Activated naive CD4-positive, alpha-beta T cell treated with anti-CD3 and anti-CD28 coated beads, Interleukin-2, amount 10 ng/mL, durations not matched to agents 7 days and 5 days (primary cell): Measurements from ENCODE around the gene ZNF816.
"Not testable (repeated sequence)": the region's sequence is repeated elsewhere in the genome, so short reads cannot be mapped to it uniquely, and the experiment has no call there.

ENCODE experiments used
- CTCF ChIA-PET: fragments of 350-600 bp; sonication (Branson Sonifier 250); formaldehyde crosslinking; loops from one replicate; lab custom pipeline; 2021; ENCODE audit warnings: antibody characterized with exemption; lab: Charles Lee
- DNase-seq: peaks from one replicate; pipeline ENCODE4 v3.0.0-alpha.2; 2020
- H3K27ac Mint-ChIP-seq: one replicate; pipeline ENCODE4 v1.8.0; 2021; ENCODE audit warnings: mild to moderate bottlenecking, moderate library complexity, mixed read lengths
- H3K27me3 Mint-ChIP-seq: one replicate; pipeline ENCODE4 v1.8.0; 2021; ENCODE audit warnings: mild to moderate bottlenecking, mixed read lengths
- H3K36me3 Mint-ChIP-seq: one replicate; pipeline ENCODE4 v1.8.0; 2021; ENCODE audit warnings: mixed read lengths
- H3K4me1 Mint-ChIP-seq: one replicate; pipeline ENCODE4 v1.8.0; 2021; ENCODE audit warnings: mixed read lengths
- H3K4me3 Mint-ChIP-seq: one replicate; pipeline ENCODE4 v1.8.0; 2021; ENCODE audit warnings: mild to moderate bottlenecking, moderate library complexity, mixed read lengths
- H3K9me3 Mint-ChIP-seq: one replicate; pipeline ENCODE4 v1.8.0; 2021; ENCODE audit warnings: mixed read lengths

ZNF816 gene

DNA sequence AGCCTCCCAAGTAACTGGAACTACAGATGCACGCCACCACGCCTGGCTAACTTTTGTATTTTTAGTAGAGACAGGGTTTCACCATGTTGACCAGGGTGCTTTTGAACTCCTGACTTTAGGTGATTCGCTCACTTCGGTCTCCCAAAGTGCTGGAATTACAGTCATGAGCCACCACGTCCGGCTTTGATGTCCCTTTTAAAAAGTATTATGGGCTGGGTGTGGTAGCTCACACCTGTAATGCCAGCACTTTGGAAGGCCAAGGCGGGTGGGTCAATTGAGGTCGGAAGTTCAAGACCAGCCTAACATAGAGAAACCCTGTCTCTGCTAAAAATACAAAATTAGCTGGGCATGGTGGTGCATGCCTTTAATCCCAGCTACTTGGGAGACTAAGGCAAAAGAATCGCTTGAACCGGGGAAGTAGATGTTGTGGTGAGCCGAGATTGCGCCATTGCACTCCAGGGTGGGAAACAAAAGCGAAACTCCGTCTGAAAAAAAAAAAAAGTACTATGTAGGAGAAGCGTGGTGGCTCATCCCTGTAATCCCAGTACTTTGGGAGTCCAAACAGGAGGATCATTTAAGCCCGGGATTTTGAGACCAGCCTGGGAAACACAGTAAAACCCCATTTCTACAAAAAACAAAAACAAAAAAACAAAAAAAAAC is 28.2 kb upstream of the ZNF816 start:
- H3K27me3 Mint-ChIP-seq, result peaks cover 12% of the 10 kb centered on the region
- CTCF ChIA-PET, result no interaction called here
- peaks cover 6% of the 10 kb centered on the region for H3K36me3 Mint-ChIP-seq
- H3K4me1 Mint-ChIP-seq, result peaks cover 12% of the 10 kb centered on the region
- no peak overlapping the region for H3K27ac Mint-ChIP-seq
- H3K9me3 Mint-ChIP-seq, result peaks cover 38% of the 10 kb centered on the region
- DNase-seq, result no peak
- H3K4me3 Mint-ChIP-seq, result no peak overlapping the region

DNA sequence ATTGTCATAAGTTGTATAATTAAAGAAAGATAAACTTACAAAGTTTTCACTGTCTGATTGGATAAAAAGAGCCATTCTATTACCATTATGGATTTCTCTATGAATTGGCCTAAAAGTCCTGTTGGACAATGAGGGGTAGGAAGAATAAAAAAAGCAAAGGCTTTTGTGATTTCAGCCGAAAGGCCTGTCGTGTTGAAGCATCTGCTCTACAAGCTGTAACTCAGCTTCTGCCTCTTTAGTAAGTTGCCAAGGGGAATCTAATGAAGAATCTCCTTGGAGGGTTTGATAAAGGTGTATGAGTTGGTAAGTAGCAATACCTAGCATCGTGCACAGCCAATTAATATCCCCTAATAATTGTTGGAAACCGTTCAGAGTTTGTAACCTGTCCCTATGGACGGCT is 25.8 kb upstream of the ZNF816 start:
- H3K4me1 Mint-ChIP-seq, result peaks cover 8% of the 10 kb centered on the region
- H3K4me3 Mint-ChIP-seq, result no peak overlapping the region
- peaks cover 10% of the 10 kb centered on the region for H3K36me3 Mint-ChIP-seq
- H3K9me3 Mint-ChIP-seq, result peaks cover 45% of the 10 kb centered on the region
- H3K27ac Mint-ChIP-seq, result no peak overlapping the region
- DNase-seq, result no peak
- CTCF ChIA-PET, result no interaction called here
- H3K27me3 Mint-ChIP-seq, result peaks cover 12% of the 10 kb centered on the region

DNA sequence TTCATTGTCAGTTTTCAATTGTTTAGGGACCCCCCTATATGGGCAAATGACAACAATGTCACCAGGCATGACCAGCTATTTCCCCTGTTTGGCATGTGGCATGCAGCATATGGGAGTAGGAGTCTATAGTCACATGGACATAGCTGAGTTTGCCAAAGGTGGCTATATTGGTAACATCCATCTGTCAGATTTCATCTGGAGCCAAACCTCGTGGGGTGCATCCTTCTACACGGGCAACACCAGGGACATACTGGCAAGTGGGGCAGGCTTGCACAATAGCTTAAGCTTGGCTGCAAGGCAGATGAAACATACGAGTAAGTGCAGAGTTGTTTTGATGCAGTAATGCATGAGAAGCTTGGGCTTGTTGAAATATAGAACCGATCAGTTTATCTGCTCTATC is 24.5 kb upstream of the ZNF816 start:
- CTCF ChIA-PET, result interaction anchor here (1.1 kb wide), 1 partner anchor 29 kb away, joined by 3 read pairs; no protein-coding TSS in a partner anchor
- no peak overlapping the region for H3K27ac Mint-ChIP-seq
- H3K27me3 Mint-ChIP-seq, result peaks cover 2% of the 10 kb centered on the region
- H3K4me3 Mint-ChIP-seq, result no peak overlapping the region
- DNase-seq, result no peak
- peaks cover 42% of the 10 kb centered on the region for H3K9me3 Mint-ChIP-seq
- peaks cover 10% of the 10 kb centered on the region for H3K36me3 Mint-ChIP-seq
- no peaks in the 10 kb centered on the region for H3K4me1 Mint-ChIP-seq

DNA sequence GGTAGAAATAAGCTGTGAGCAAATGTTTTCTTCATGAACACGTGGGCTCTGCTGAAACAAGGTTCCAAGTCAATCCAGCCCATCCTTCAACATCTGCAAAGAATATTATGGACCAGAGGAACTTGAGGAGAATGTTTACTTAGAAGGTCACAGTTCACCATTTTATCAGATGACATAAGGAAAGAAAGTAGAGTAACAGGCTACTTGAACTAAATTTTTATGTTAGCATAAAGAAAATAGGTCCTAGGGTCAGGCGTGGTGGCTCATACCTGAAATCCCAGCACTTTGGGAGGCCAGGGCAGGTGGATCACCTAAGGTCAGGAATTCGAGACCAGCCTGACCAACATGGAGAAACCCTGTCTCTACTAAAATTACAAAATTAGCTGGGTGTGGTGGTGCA is 20.5 kb upstream of the ZNF816 start:
- H3K4me3 Mint-ChIP-seq, H3K4me1 Mint-ChIP-seq, H3K27ac Mint-ChIP-seq, H3K27me3 Mint-ChIP-seq, DNase-seq, H3K36me3 Mint-ChIP-seq: not testable (repeated sequence)
- CTCF ChIA-PET, result interaction anchor here (0.7 kb wide), 1 partner anchor 256 kb away, joined by 4 read pairs; no protein-coding TSS in a partner anchor
- H3K9me3 Mint-ChIP-seq, result peaks cover 55% of the 10 kb centered on the region

DNA sequence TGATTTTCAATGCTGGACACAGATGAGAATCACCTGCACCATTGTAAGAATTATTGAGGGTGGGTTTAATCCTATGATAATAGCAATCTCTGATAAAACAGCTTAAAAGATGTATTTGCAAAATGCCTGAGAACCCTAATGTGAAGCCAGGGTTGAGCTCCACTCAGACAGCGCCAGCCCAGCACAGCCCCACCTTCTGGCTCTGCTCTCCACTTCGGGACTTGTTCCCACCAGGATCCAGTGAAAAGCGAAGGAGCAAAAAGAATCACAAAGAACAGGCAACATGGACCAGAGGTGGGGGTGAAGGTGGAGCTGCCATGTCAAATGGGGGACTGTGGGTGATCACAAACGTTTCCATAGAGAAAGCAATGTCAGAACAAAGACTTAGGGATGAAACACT is 18.6 kb upstream of the ZNF816 start:
- CTCF ChIA-PET, result no interaction called here
- DNase-seq, result no peak
- Mint-ChIP-seq H3K27ac (no peak overlapping the region), H3K36me3 (peaks cover 8% of the 10 kb centered on the region), H3K27me3 (no peaks in the 10 kb centered on the region), H3K4me1 (no peaks in the 10 kb centered on the region), H3K9me3 (peaks cover 46% of the 10 kb centered on the region), H3K4me3 (no peak overlapping the region)

DNA sequence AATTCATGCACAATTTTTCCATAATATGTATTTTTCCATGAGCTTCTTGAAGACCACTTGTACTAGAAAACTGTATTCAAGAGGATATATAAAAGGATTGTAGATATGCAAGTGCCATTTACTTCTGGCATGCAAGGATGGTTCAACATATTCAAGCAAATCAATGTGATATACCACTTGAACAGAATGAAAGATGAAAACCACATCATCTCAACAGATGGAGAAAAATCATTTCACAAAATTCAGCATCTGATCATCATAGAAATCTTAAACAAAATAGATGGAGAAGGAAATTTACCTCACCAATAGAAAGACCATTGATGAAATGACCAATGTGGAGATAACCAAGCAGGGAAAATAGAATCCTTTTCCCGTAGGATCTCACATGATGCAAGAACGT is 5.1 kb upstream of the ZNF816 start:
- no peak for DNase-seq
- Mint-ChIP-seq H3K27me3 (no peaks in the 10 kb centered on the region), H3K36me3 (peaks cover 22% of the 10 kb centered on the region), H3K4me1 (peaks cover 12% of the 10 kb centered on the region), H3K4me3 (no peak overlapping the region), H3K9me3 (peaks cover 43% of the 10 kb centered on the region), H3K27ac (no peak overlapping the region)
- CTCF ChIA-PET, result no interaction called here

DNA sequence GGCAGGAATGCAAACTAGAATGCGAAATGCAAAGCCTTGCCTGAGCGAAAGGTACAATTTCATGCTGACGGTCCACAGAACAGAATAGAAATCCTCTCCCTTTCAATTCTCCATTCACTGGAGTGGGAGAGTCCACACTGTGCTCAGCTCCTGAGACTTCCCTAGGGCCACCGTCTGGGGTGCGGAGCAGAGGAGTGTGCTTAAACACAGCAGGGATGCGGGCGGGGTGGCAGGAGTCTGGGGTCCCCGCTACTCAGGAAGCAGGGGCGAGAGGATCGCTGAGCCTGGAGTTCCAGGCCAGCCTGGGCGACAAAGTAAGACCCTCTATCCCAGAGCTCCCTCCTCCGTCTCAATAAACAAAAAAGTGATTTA is 552 bp upstream of the ZNF816 start:
- peak; percentile 22 for DNase-seq
- Mint-ChIP-seq H3K27ac (peak overlapping the region; percentile 91), H3K9me3 (peaks cover 42% of the 10 kb centered on the region), H3K27me3 (no peaks in the 10 kb centered on the region), H3K4me1 (peaks cover 26% of the 10 kb centered on the region), H3K36me3 (peaks cover 42% of the 10 kb centered on the region), H3K4me3 (peak overlapping the region; percentile 95)
- CTCF ChIA-PET, result no interaction called here

DNA sequence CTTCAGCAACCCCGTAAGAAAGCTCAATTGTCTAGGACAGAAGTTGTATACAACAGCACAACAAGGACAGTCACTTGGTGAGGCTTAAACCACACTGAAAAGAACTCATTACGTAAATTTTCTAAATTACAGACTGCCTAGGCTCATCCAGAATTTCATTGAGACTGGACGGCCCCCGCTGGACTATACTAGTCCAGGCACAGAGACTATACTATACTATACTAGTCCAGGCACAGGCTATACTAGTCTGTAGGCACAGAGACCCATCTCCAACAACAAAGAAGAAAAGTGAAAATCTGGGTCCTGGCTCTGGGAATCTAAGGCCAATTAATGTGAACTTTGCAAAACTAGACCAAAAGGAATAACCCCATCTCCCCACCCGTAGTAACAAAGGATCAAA is 700 bp downstream of the ZNF816 start:
- Mint-ChIP-seq H3K4me1 (peaks cover 26% of the 10 kb centered on the region), H3K36me3 (peaks cover 49% of the 10 kb centered on the region), H3K9me3 (peaks cover 45% of the 10 kb centered on the region), H3K27ac (peak overlapping the region; percentile 91), H3K4me3 (peak overlapping the region; percentile 95), H3K27me3 (no peaks in the 10 kb centered on the region)
- DNase-seq, result no peak
- CTCF ChIA-PET, result no interaction called here

DNA sequence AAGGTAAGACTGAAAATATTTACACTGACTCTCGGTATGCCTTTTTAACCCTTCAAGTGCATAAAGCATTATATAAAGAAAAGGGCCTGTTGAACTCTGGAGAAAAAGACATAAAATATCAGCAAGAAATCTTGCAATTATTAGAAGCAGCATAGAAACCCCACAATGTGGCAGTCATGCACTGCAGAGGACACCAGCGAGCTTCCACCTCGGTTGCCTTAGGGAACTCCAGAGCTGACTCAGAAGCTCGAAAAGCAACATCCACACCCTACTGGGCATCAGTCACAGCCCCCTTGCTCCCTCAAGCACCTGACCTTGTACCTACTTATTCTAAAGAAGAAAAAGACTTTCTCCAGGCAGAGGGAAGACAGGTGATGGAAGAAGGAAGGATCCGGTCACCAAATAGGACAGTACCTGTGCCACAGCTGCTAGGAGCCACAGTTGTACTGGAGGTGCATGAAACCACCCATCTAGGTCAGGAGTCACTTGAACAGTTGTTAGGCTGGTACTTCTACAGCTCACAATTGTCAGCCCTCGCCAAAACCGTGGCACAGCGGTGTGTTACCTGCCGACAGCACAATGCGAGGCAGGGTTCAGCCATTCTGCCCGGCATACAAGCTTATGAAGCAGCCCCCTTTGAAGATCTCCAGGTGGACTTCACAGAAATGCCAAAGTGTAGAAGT is 2.9 kb downstream of the ZNF816 start:
- no peaks in the 10 kb centered on the region for H3K27me3 Mint-ChIP-seq
- H3K27ac Mint-ChIP-seq, result no peak overlapping the region
- no peak overlapping the region for H3K4me3 Mint-ChIP-seq
- H3K4me1 Mint-ChIP-seq, result peaks cover 26% of the 10 kb centered on the region
- peaks cover 56% of the 10 kb centered on the region for H3K9me3 Mint-ChIP-seq
- peaks cover 67% of the 10 kb centered on the region for H3K36me3 Mint-ChIP-seq
- no peak for DNase-seq
- CTCF ChIA-PET, result interaction anchor here (0.6 kb wide), 1 partner anchor 1303 kb away, joined by 5 read pairs; no protein-coding TSS in a partner anchor

DNA sequence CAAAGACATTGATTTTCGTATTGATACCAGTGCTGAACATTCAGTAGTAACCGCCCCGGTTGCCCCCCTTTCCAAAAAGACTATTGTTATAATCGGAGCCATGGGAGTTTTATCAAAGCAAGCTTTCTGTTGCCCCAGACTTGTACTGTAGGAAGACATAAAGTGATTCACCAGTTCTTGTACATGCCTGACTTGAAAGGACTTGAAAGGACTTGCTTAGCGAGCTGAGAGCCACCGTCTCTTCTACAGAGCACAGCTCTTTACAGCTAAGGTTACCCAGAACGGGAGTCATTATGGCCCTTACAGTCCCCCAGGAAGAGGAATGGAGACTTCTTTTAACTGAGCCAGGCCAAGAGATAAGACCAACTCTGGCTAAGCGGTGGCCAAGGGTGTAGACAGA is 5.1 kb downstream of the ZNF816 start:
- no peaks in the 10 kb centered on the region for H3K27me3 Mint-ChIP-seq
- DNase-seq, result no peak
- no peak overlapping the region for H3K4me3 Mint-ChIP-seq
- no peak overlapping the region for H3K27ac Mint-ChIP-seq
- peaks cover 84% of the 10 kb centered on the region for H3K36me3 Mint-ChIP-seq
- CTCF ChIA-PET, result interaction anchor here (1.5 kb wide), 1 partner anchor 30 kb away, joined by 3 read pairs; no protein-coding TSS in a partner anchor
- H3K4me1 Mint-ChIP-seq, result peaks cover 15% of the 10 kb centered on the region
- peaks cover 65% of the 10 kb centered on the region for H3K9me3 Mint-ChIP-seq

DNA sequence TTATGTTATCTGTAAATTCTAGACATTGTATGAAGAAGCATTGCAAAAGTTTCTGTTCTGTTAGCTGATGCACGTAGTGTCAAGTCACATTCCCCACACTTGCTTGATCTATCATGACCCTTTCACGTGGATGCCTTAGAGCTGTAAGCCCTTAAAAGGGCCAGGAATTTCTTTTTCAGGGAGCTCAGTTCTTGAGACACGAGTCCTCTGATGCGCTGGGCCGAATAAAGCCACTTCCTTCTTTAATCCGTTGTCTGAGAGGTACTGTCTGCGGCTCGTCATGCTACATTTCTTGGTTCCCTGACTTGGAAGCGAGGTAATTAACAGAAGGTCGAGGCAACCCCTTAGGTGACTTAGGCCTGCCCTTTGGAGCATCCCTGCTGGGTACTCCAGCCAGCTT is 5.8 kb downstream of the ZNF816 start:
- peaks cover 72% of the 10 kb centered on the region for H3K9me3 Mint-ChIP-seq

DNA sequence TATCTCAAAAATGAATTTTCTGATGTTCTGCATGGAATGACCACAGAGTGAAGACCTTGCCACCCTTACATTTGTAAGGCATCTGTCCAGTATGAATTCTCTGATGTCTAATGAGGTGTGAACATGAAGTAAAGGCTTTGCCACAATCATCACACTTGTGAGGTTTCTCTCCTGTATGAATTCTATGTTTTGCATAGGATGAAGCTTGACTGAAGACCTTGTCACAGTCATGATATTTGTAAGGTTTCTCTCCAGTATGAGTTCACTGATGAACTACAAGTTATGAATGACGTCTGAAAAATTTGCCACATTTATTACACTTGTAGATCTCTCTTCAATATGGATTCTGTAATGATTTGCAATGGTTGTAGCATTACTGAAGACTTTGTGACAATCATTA is 13.3 kb downstream of the ZNF816 start:
- H3K36me3 Mint-ChIP-seq, result peaks cover 53% of the 10 kb centered on the region
- no peak overlapping the region for H3K27ac Mint-ChIP-seq
- H3K4me3 Mint-ChIP-seq, result no peak overlapping the region
- H3K27me3 Mint-ChIP-seq, result no peaks in the 10 kb centered on the region
- H3K9me3 Mint-ChIP-seq, result peaks cover 67% of the 10 kb centered on the region
- DNase-seq, result no peak
- CTCF ChIA-PET, result no interaction called here
- H3K4me1 Mint-ChIP-seq, result no peaks in the 10 kb centered on the region

More for the DNA sequence above, 5.8 kb downstream of the ZNF816 start:
- H3K27me3 Mint-ChIP-seq, result no peaks in the 10 kb centered on the region
- H3K27ac Mint-ChIP-seq, result no peak overlapping the region
- peaks cover 10% of the 10 kb centered on the region for H3K4me1 Mint-ChIP-seq
- no peak for DNase-seq
- H3K4me3 Mint-ChIP-seq, result no peak overlapping the region
- CTCF ChIA-PET, result no interaction called here
- peaks cover 88% of the 10 kb centered on the region for H3K36me3 Mint-ChIP-seq

DNA sequence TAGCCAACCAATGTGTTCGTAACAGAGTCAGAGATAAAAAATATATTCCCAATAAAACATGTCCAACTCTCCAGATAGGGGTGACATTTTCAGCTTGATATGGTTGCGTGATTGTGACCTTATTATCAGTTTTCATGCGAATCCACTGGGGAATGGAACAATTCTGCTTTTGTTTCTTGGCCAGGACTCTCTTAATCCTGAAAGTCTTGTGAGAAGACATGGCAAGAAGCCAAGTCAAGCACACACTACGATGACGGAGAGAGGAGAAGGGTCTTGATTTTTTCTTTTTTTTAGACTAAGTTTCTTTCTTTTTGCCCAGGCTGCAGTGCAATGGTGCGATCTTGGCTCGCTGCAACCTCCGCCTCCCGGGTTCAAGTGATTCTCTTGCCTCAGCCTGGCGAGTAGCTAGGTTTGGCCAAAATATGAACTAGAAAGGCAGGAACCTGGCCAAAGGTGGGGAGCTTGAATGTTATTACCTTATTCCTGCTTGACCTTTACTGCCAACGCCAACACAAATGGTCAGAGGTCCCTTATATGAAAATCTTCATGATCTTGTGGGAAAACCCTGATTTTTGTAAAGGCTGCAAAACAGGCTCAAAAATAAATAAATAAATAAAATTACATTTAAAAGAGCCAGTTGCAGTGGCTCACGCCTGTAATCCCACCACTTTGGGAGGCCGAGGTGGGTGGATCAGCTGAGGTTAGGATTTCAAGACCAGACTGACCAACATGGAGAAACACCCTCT is 14.5 kb downstream of the ZNF816 start:
- Mint-ChIP-seq H3K27ac (no peak overlapping the region), H3K9me3 (peaks cover 68% of the 10 kb centered on the region)
- CTCF ChIA-PET, result no interaction called here

More for the DNA sequence above, 14.5 kb downstream of the ZNF816 start:
- no peak for DNase-seq
- no peaks in the 10 kb centered on the region for H3K4me1 Mint-ChIP-seq
- H3K4me3 Mint-ChIP-seq, result no peak overlapping the region
- no peaks in the 10 kb centered on the region for H3K27me3 Mint-ChIP-seq
- H3K36me3 Mint-ChIP-seq, result peaks cover 47% of the 10 kb centered on the region
